Heart left ventricle (tissue), 16 donors: Measurements from ENCODE around the gene B4GALT7. TPM values are rescaled to one million over a fixed set of nuclear protein-coding genes. Genes with fewer than 3 reads are reported as not detected.

Source experiments
- ATAC-seq, 4 donors: fragments of 200-7000 bp; cut with Tn5 transposase; one replicate each; pipeline ENCODE4 v1.9.1; 2020 to 2022; ENCODE audit warnings: moderate library complexity in 4 of 4, mild to moderate bottlenecking in 3 of 4, moderate number of reproducible peaks in 1 of 4
- DNase-seq, 5 donors: peaks; one replicate each; pipeline ENCODE4 v3.0.0-alpha.2; 2020
- H3K27ac ChIP-seq, 12 donors: fragments of 200-600 bp; sonication (generic) in 4 of 12; one replicate each; pipeline versions ENCODE4 v1.5.0 to v1.8.0; 2016 to 2022; ENCODE audit warnings: mild to moderate bottlenecking in 2 of 12
- H3K27me3 ChIP-seq, 9 donors: fragments of 200-600 bp; sonication (generic) in 2 of 9; one replicate each; pipeline versions ENCODE4 v1.5.1 to v1.8.0; 2016 to 2022; ENCODE audit warnings: mild to moderate bottlenecking in 3 of 9
- H3K36me3 ChIP-seq, 9 donors: fragments of 200-600 bp; sonication (generic) in 2 of 9; one replicate each; pipeline versions ENCODE4 v1.5.0 to v1.8.0; 2018 to 2022; ENCODE audit warnings: mild to moderate bottlenecking in 2 of 9
- H3K4me1 ChIP-seq, 12 donors: fragments of 200-600 bp; sonication (generic) in 4 of 12; one replicate each; pipeline versions ENCODE4 v1.5.0 to v1.8.0; 2016 to 2022; ENCODE audit warnings: mild to moderate bottlenecking in 3 of 12
- H3K4me3 ChIP-seq, 12 donors: fragments of 200-600 bp; sonication (generic) in 4 of 12; one replicate each; pipeline versions ENCODE4 v1.5.0 to v1.8.0; 2017 to 2022; ENCODE audit warnings: mild to moderate bottlenecking in 9 of 12, moderate library complexity in 4 of 12
- H3K9me3 ChIP-seq, 12 donors: fragments of 200-600 bp; sonication (generic) in 4 of 12; one replicate each; pipeline versions ENCODE4 v1.5.0 to v1.8.0; 2016 to 2022; ENCODE audit warnings: mild to moderate bottlenecking in 1 of 12
- POLR2A ChIP-seq, 2 donors: fragments of 450-650 bp; IDR thresholded peaks; one replicate each; pipeline ENCODE4 v1.6.1; 2017; ENCODE audit warnings: antibody characterized with exemption in 2 of 2, mild to moderate bottlenecking in 2 of 2, moderate library complexity in 2 of 2
- WGBS, 4 donors: extraction: QIAGEN DNeasy Blood & Tissue Kit in 2 of 4; methylation state at CpG; one replicate each; pipeline versions ENCODE4 v1.1.5 to v1.1.7; 2013 to 2018; 5-methylcytosine and 5-hydroxymethylcytosine counted together
- intact Hi-C, 10 donors: fragments of 100-400 bp; cut with DNase I; formaldehyde crosslinking; loops; one replicate each; pipeline versions ENCODE4 v1.11.1 to v1.14.2; 2022
- polyA plus RNA-seq, 2 donors: library from polyadenylated mRNA; stranded (reverse); fragments of 200-250 nt; gene quantifications; one replicate each; pipeline ENCODE4 v1.2.3, GENCODE V29; 2013
- total RNA-seq, 9 donors: library from RNA; depleted of rRNA in 2 of 9; stranded (reverse); fragments of >200 nt in 2 of 9; fragmentation: NEBNext Ultra II Directional in 3 of 9; extraction: Animal tissue kit (Norgen Biotek cat#: 25700) in 3 of 9; gene quantifications; one replicate each; pipeline versions ENCODE4 v1.1.0 to v1.2.4, GENCODE V29; 2016 to 2023
- TF ChIP-seq, protein P1 (sequence below), 12 donors: fragments of 200-600 bp; sonication (generic) in 4 of 12; IDR thresholded peaks; one replicate each; pipeline versions ENCODE4 v1.5.0 to v1.8.0; 2018 to 2022; ENCODE audit warnings: antibody characterized with exemption in 12 of 12, mild to moderate bottlenecking in 5 of 12
- donor health status: ischemic (EF 13 %, LVEDD 7.1; RV severe dilation, severe dysfunction).
- donor health status: healthy with polysubstance abuse.
- donor health status: DM: no; HTN: yes; CAD: no.
- donor health status: DM: no; HTN: no; CAD: no.
- donor health status: ischemic (EF 25% LVEDD 6.9; RV normal size, moderate dysfunction).
- donor health status: ischemic (EF 25% LVEDD 5.7; RV mildly dilated, moderate dysfunction).
- donor health status: healthy.
- donor health status: DM: yes; HTN: yes; CAD: no.
- donor health status: ischemic (EF 35%, LVEDD 5.7; RV mildly dilated, moderate dysfunction).
- donor health status: nonischemic (EF 11% LVEDD 7.7; RV severe dilation, severe dysfunction).
- donor health status: DM: yes; HTN: yes; CAD: no.
- donor health status: PGD.
- donor health status: ischemic (EF 29% LVEDD 5.4; RV normal size, mild dysfunction).
- donor health status: nonischemic (EF 23%, LVEDD 6.1; RV moderate dilation, normal function).

B4GALT7 gene
- total and polyA plus RNA-seq, 11 donors, result 10.5 to 24.7 (median 18.4) TPM

DNA sequence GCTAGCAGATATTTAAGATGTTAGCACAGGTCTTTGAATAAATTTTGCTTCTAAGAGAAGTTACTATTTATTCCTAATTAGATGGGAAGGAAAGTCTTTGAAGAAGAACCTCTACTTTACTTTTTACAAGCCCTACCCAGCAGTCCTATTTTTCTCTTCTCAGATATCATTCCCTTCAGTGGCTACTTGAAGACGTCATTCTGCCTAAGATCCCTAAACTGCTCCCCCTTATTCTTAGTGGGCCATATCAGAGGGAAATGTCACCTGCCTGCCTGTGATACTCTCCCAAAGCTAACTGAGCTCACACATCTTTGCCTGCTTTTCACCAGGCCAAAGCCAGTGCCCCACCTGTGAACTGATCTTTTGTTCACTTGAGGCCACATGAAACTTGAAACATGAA is 24.4 kb upstream of the B4GALT7 start:
- intact Hi-C loops, result no loop called here
- DNase-seq (no peak), ATAC-seq (no peak)
- no peaks in the 10 kb centered on the region for H3K9me3 ChIP-seq
- no peaks in the 10 kb centered on the region for H3K4me1 ChIP-seq
- TF ChIP-seq, protein P1, sequence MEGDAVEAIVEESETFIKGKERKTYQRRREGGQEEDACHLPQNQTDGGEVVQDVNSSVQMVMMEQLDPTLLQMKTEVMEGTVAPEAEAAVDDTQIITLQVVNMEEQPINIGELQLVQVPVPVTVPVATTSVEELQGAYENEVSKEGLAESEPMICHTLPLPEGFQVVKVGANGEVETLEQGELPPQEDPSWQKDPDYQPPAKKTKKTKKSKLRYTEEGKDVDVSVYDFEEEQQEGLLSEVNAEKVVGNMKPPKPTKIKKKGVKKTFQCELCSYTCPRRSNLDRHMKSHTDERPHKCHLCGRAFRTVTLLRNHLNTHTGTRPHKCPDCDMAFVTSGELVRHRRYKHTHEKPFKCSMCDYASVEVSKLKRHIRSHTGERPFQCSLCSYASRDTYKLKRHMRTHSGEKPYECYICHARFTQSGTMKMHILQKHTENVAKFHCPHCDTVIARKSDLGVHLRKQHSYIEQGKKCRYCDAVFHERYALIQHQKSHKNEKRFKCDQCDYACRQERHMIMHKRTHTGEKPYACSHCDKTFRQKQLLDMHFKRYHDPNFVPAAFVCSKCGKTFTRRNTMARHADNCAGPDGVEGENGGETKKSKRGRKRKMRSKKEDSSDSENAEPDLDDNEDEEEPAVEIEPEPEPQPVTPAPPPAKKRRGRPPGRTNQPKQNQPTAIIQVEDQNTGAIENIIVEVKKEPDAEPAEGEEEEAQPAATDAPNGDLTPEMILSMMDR (IDR thresholded peaks at IDR 0.05), result no peak
- no peak for TF ChIP-seq POLR2A (IDR thresholded peaks at IDR 0.05)
- H3K36me3 ChIP-seq, result no peaks in the 10 kb centered on the region
- no peak overlapping the region for H3K27ac ChIP-seq
- 43 to 63% (median 53%) methylated on average over 1 of the region's 1 CpG for WGBS, 4 donors
- no peak overlapping the region for H3K4me3 ChIP-seq
- H3K27me3 ChIP-seq, result no peaks in the 10 kb centered on the region

DNA sequence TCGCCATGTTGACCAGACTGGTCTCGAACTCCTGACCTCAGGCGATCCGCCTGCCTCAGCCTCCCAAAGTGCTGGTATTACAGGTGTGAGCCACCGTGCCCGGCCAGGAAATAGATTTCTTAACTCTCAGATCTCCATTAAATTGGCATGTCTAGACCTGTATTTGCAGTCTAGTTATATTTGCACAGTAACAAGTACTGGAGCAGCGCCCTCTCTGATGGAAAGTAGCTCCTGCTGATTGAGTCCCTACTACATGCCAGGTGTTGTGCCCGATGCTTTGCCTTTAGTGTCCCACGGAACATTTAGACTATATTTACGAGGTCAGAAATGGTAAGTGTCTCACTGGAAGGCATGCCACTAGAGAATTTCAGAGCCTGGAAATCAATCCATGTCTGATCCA is 23.8 kb upstream of the B4GALT7 start:
- WGBS, 4 donors, result 76 to 89% (median 86%) methylated on average over 10 of the region's 10 CpGs

DNA sequence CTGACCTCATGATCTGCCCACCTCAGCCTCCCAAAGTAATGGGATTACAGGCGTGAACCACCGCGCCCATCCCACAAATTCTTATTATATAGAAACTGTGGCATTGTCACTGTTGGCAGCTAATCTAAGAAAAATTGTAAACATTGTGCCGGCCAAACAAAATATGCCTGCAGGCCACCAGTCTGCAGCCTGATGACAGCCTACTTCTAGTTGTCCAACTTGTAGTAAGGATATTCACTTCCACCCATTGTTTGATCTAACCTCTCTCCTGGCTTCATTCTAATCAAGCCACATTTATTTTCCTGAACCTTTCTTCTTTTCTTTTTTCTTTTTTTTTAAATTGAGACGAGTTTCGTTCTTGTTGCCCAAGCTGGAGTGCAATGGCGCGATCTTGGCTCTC is 21.6 kb upstream of the B4GALT7 start:
- no peak for ATAC-seq
- no peak for TF ChIP-seq POLR2A (IDR thresholded peaks at IDR 0.05)
- TF ChIP-seq, protein P1 (IDR thresholded peaks at IDR 0.05), result no peak
- Histone ChIP-seq H3K4me1 (no peaks in the 10 kb centered on the region), H3K9me3 (no peaks in the 10 kb centered on the region), H3K4me3 (no peak overlapping the region), H3K27ac (no peak overlapping the region), H3K36me3 (no peaks in the 10 kb centered on the region), H3K27me3 (no peaks in the 10 kb centered on the region)
- WGBS, 4 donors, result 89 to 94% (median 90%) methylated on average over 8 of the region's 8 CpGs
- DNase-seq, result no peak
- intact Hi-C loops, result no loop called here

More for the DNA sequence above, 23.8 kb upstream of the B4GALT7 start:
- H3K36me3 ChIP-seq, result no peaks in the 10 kb centered on the region
- no peak for DNase-seq
- intact Hi-C loops, result no loop called here
- no peaks in the 10 kb centered on the region for H3K4me1 ChIP-seq
- no peak for TF ChIP-seq POLR2A (IDR thresholded peaks at IDR 0.05)
- TF ChIP-seq, protein P1 (IDR thresholded peaks at IDR 0.05), result no peak
- no peak for ATAC-seq
- H3K27ac ChIP-seq, result no peak overlapping the region
- H3K4me3 ChIP-seq, result no peak overlapping the region
- no peaks in the 10 kb centered on the region for H3K9me3 ChIP-seq
- H3K27me3 ChIP-seq, result no peaks in the 10 kb centered on the region

DNA sequence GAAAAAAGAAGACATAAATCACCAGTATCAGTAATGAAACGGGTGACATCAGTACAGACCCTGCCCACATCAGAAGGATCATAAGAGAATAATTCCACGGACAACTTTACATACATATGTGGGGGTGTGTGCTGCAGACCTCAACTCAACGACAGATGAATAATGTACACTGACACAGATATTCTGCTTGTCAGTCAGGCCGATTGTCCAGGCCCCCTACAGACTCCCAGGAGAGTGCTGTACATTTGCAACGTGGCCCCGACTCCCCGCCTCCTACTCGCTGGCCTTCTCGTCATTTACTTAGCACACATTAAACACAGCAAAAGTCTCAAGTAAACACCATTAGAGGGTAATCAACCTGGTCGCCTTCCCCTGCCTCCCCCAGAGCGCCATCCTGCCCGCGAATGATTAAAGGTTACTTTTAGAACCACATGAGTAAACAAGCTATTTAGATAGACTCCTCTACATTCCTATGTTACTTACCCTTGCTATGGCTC is 11.5 kb upstream of the B4GALT7 start:
- H3K4me1 ChIP-seq, result peaks cover 0 to 15% (median 11%) of the 10 kb centered on the region in 12 donors
- TF ChIP-seq, protein P1 (IDR thresholded peaks at IDR 0.05), result no peak
- no peak for TF ChIP-seq POLR2A (IDR thresholded peaks at IDR 0.05)
- ATAC-seq (no peak), DNase-seq (no peak)
- peaks cover 0 to 15% (median 0%) of the 10 kb centered on the region in 9 donors for H3K27me3 ChIP-seq
- WGBS, 4 donors, result 52 to 55% (median 54%) methylated on average over 13 of the region's 13 CpGs
- H3K27ac ChIP-seq, result no peak overlapping the region
- H3K4me3 ChIP-seq, result no peak overlapping the region
- intact Hi-C loops, result no loop called here
- peaks cover 0 to 3% (median 2%) of the 10 kb centered on the region in 9 donors for H3K36me3 ChIP-seq
- H3K9me3 ChIP-seq, result no peaks in the 10 kb centered on the region
